Uterus (tissue), 2 donors: ENCODE results near the gene PITRM1.

Experiments used
- CTCF ChIP-seq, 4 experiments: fragments of 200-600 bp in 2 of 4; fragments of 450-650 bp in 2 of 4; sonication (generic) in 2 of 4; IDR thresholded peaks; one replicate each; pipeline ENCODE4 v1.5.1; 2016 to 2019; ENCODE audit warnings: antibody characterized with exemption in 4 of 4, mild to moderate bottlenecking in 2 of 4, moderate library complexity in 1 of 4
- POLR2A ChIP-seq, 2 donors: fragments of 450-650 bp; IDR thresholded peaks; one replicate each; pipeline ENCODE4 v1.6.1; 2016; ENCODE audit warnings: antibody characterized with exemption in 2 of 2, mild to moderate bottlenecking in 1 of 2, moderate library complexity in 1 of 2

DNA sequence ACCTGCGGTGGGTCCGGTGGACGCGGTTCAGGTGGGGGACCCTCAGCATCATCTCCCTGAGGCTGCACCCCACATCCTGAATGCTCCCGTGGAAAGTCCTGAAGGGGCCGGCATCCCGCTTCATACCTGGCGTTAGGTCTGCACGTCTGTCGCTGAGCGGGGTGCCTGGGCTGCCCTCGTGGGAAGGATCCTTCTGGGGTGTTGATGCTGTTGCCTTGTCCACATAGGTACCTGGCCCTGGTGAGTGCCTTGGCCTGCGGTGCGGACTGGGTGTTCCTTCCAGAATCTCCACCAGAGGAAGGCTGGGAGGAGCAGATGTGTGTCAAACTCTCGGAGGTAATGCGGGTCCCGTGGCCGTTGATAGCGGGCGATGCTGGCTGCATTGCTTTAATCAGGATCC lies 67.4 kb downstream of the PITRM1 start:
- TF ChIP-seq CTCF (IDR thresholded peaks at IDR 0.05) (no peak), POLR2A (IDR thresholded peaks at IDR 0.05) (no peak)
